EH (cell line): ENCODE data around the gene ZNF142.

Experiments used
- DNase-seq: peaks from one replicate; pipeline ENCODE4 v3.0.0-alpha.2; 2015; ENCODE audit warnings: low read depth

Gene ZNF142

GRCh38 chr2:218659258-218659987, at the start of gene ZNF142, which contains the start of gene BCS1L:
Gene ZNF142 (minus strand): TSS chr2:218659623. CDS start chr2:218656429, 3,194 bp downstream.
Gene BCS1L (plus strand): TSS chr2:218659683. CDS start chr2:218660988, 1,305 bp downstream.
- peak; percentile 86 for DNase-seq

DNA sequence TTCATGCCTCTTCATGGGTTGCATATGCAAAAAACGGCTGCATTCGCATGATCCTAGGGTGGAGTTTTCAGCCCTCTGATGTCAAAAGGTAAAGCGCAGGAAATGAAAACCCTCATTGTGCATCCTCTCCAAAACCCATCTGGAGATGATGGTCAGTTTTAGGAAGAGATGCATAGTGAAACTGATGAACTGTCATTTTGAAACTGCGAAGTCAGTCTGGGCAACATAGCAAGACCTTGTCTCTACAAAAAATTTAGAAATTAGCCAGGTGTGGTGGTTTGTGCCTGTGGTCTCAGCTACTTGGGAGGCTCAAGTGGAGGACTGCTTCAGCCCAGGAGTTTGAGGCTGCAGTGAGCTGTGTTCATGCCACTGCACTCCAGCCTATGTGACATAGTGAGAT, 48.7 kb upstream of the ZNF142 start:
- no peak for DNase-seq

DNA sequence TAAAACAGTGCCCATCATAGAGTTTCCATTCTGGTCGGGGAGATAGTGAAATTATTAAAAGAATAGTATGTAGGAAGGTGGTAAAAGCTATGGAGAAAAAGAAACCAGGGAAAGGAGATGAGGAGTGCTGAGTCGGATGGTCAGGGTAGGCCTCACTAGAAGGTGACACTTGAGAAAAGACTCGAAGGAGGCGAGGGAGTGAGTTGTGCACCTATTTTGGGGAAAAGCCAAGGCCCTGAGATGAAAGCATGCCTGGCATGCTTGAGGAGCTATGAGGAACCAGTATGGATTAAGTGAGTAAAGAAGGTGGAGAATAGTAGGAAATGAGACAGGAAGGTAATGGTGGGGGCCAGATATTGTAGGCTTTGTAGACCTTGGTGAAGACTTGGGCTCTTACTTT, 43.9 kb upstream of the ZNF142 start:
- no peak for DNase-seq

GRCh38 chr2:218701806-218702205, 42.4 kb upstream of the ZNF142 start:
- DNase-seq = peak; percentile 23

DNA sequence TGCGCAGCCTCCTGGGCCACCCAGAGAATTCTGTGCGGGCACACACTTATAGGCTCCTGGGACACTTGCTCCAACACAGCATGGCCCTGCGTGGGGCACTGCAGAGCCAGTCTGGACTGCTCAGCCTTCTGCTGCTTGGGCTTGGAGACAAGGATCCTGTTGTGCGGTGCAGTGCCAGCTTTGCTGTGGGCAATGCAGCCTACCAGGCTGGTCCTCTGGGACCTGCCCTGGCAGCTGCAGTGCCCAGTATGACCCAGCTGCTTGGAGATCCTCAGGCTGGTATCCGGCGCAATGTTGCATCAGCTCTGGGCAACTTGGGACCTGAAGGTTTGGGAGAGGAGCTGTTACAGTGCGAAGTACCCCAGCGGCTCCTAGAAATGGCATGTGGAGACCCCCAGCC, 39.5 kb upstream of the ZNF142 start:
- DNase-seq = no peak

GRCh38 chr2:218694405-218695145, 35.2 kb upstream of the ZNF142 start:
- peak; percentile 51 for DNase-seq

GRCh38 chr2:218691234-218691633, 31.8 kb upstream of the ZNF142 start:
- DNase-seq = peak; percentile 78

DNA sequence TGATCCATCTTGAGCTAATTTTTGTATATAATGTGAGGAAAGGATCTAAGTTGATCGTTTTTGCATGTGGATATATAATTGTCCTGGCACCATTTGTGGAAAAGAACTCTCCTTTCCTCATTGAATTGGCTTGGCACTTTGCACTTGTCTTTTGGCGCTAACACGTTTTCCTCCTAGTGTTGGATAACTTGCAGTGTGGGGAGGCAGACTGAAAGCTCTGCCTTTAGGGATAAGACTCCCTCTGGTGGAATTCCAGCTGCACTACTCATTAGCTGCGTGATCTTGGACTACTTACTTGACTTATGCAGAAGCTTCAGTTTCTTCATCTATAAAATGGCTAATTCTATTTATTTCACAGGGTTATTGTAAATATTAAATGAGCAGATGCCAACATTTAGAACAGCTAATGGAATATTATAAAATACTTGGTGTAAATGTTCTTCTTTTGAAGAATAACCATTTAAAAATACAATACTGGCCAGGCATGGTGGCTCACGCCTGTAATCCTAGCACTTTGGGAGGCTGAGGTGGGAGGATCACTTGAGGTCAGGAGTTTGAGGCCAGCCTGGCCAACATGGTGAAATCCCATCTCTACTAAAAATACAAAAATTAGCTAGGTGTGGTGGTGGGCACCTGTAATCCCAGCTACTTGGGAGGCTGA, 28.1 kb upstream of the ZNF142 start:
- peak; percentile 81 for DNase-seq

- DNase-seq = no peak
Observed at GRCh38 chr2:218680061-218680460, 20.6 kb upstream of the ZNF142 start.

DNA sequence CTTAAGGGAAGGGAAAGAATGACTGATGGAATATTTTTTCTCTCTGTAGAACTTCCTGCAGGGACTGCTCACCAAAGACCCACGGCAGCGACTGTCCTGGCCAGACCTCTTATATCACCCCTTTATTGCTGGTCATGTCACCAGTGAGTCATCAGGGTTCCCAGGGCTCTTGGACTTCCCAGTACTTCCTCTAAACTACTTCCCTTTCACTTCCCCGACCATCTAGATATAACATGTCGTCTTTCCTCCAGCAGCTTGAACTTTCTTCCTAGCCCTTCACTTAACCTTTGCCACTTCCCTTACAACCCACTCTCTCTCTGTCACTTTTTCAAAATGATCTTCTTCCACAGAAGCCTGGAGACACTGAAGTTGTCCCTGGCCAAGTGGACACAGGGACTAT, 19.7 kb upstream of the ZNF142 start:
- DNase-seq = peak; percentile 40

- peak; percentile 94 for DNase-seq
Observed at GRCh38 chr2:218671654-218672566, 12.5 kb upstream of the ZNF142 start, which contains the start of the genes RNF25 and STK36. Gene RNF25 (minus strand): TSS chr2:218672002. CDS start chr2:218671970, 32 bp downstream. Gene STK36 (plus strand): TSS chr2:218672086. CDS start chr2:218672830, 744 bp downstream.

GRCh38 chr2:218671097-218671653, 11.8 kb upstream of the ZNF142 start:
- peak; percentile 40 for DNase-seq

DNA sequence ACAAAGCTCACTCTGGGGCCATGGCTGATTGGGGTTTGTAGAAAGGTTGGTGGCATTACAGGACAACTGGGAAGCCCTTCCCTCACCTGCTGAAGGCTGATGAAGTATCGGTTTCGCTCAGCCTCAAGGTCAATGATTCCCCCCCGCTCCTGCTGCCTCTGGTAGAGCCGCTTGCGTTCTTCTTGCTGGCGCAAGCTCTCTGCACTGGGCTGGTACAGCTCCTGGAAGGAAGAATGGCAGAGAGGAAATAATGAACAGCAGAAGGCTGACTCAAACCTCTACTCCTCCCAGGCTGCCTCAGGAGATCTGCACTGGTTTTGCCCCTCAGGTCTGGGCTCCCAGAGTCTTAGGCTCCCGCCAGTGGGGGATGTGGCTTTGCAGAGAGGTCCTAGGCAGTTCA, 5.2 kb upstream of the ZNF142 start:
- DNase-seq = no peak

GRCh38 chr2:218663901-218664300, 4.5 kb upstream of the ZNF142 start:
- no peak for DNase-seq

GRCh38 chr2:218662827-218663226, 3.4 kb upstream of the ZNF142 start:
- DNase-seq = no peak

GRCh38 chr2:218662377-218662776, 3.0 kb upstream of the ZNF142 start:
- no peak for DNase-seq

- DNase-seq = no peak
Observed at GRCh38 chr2:218659988-218660358, 550 bp upstream of the ZNF142 start.

GRCh38 chr2:218658671-218659257, 659 bp downstream of the ZNF142 start:
- peak; percentile 49 for DNase-seq

DNA sequence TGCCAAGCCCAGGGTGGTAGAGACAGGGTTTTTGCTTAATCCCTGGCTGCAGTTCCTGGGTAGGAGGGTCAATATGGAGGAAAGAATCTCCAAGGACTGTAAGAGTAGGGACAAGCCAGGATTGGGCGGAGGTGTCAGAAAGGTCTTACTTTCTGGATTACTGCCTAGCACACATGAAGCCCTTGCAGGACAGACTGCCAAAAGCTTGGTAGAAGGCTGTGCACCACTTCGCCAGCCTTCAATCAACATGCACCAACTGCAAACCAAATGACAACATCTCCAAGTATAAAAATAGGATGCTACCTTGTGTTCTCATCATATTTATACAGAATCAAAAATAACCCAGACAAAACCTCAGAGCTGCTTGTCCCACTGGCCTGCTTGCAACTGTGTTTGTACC, 3.7 kb downstream of the ZNF142 start:
- DNase-seq = no peak

GRCh38 chr2:218648787-218649100, 10.7 kb downstream of the ZNF142 start:
- no peak for DNase-seq
